Body of pancreas (tissue), 4 donors: ENCODE data around the gene CDHR3.

Experiments
- POLR2A ChIP-seq, 3 donors: fragments of 450-650 bp; IDR thresholded peaks; one replicate each; pipeline ENCODE4 v1.6.1; 2016; ENCODE audit warnings: antibody characterized with exemption in 3 of 3, mild to moderate bottlenecking in 2 of 3
- TF ChIP-seq, protein P1 (sequence below), 7 experiments: fragments of 450-650 bp in 4 of 7; fragments of 200-600 bp in 3 of 7; sonication (generic) in 3 of 7; IDR thresholded peaks; one replicate each; pipeline ENCODE4 v1.5.1; 2016 to 2019; ENCODE audit warnings: antibody characterized with exemption in 7 of 7

DNA sequence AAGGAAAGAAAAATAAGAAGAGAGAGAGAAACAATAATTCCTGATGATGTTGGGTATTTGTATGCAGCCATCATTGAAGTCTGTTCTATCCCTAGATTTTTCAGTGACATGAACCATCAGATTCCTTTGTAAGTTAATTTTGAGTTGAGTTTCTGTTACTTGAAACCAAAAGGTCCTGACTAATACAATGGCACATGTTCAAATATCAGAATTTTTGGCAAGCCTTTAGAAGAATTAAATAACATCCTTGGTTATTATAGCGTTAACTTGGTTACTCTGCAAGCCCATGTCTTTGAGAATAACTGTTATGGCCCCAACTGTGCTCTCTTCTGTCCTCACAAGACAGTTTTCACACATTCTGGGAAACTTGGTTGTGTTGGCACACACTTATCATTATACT, 82.5 kb downstream of the CDHR3 start:
- TF ChIP-seq, protein P1, sequence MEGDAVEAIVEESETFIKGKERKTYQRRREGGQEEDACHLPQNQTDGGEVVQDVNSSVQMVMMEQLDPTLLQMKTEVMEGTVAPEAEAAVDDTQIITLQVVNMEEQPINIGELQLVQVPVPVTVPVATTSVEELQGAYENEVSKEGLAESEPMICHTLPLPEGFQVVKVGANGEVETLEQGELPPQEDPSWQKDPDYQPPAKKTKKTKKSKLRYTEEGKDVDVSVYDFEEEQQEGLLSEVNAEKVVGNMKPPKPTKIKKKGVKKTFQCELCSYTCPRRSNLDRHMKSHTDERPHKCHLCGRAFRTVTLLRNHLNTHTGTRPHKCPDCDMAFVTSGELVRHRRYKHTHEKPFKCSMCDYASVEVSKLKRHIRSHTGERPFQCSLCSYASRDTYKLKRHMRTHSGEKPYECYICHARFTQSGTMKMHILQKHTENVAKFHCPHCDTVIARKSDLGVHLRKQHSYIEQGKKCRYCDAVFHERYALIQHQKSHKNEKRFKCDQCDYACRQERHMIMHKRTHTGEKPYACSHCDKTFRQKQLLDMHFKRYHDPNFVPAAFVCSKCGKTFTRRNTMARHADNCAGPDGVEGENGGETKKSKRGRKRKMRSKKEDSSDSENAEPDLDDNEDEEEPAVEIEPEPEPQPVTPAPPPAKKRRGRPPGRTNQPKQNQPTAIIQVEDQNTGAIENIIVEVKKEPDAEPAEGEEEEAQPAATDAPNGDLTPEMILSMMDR (IDR thresholded peaks at IDR 0.05): no peak
- no peak for TF ChIP-seq POLR2A (IDR thresholded peaks at IDR 0.05)
